ENCODE data around the gene ALCAM. TPM values are rescaled to one million over a fixed set of nuclear protein-coding genes. Genes with fewer than 3 reads are reported as not detected.

ALCAM gene
- polyA plus RNA-seq, 3 donors: 7.1 to 8.0 (median 7.9) TPM

DNA sequence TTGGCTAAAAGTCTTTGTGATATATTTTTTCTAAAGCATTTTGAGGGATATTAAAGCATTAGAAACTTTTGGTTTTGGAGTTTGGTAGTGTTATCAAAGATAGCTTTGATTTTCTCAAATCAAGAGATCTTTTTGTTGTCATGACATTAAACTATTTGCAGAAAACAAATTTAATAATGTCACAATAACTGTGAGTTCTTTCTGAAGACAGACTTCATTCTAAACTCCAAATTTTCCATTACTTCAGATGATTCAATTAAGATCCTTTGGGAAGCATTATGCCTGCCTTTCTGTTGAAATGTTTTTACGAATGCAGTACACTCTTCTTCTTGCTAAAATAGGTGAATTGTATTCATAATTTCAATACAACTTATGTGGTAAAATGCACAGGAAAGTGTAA is 145.4 kb downstream of the ALCAM start:
- Histone ChIP-seq H3K27ac (ENCODE audit: low read depth in 1 of 2, low read length in 2 of 2) (no peak overlapping the region), H3K79me2 (ENCODE audit: insufficient read depth, low read length) (no peaks in the 10 kb centered on the region)

DNA sequence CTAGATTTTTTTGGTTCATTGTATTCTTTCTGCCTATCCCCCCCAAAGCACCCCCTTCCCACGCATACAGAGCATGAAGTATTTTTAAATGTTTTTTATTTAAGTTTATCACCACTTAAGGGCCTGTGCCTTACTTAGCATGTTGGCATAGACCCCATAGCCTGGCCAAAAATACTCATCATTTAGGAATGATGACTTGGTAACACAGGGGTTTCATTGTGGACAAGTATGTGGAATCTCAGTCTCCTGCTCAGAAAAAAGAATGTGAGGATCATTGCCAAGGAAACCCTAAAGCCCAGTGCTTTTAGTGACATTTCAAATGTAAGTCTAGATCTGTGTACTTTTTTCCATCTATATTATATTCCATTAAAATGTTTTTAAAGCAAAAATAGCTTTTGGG is 146.3 kb downstream of the ALCAM start:
- TF ChIP-seq, protein P1, sequence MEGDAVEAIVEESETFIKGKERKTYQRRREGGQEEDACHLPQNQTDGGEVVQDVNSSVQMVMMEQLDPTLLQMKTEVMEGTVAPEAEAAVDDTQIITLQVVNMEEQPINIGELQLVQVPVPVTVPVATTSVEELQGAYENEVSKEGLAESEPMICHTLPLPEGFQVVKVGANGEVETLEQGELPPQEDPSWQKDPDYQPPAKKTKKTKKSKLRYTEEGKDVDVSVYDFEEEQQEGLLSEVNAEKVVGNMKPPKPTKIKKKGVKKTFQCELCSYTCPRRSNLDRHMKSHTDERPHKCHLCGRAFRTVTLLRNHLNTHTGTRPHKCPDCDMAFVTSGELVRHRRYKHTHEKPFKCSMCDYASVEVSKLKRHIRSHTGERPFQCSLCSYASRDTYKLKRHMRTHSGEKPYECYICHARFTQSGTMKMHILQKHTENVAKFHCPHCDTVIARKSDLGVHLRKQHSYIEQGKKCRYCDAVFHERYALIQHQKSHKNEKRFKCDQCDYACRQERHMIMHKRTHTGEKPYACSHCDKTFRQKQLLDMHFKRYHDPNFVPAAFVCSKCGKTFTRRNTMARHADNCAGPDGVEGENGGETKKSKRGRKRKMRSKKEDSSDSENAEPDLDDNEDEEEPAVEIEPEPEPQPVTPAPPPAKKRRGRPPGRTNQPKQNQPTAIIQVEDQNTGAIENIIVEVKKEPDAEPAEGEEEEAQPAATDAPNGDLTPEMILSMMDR (IDR thresholded peaks at IDR 0.05): no peak
- H2AFZ ChIP-seq (ENCODE audit: insufficient read depth, low read depth, low read length, poor library complexity, severe bottlenecking): no peak overlapping the region
- DNase-seq: no peak
- no peaks in the 10 kb centered on the region for H3K4me1 ChIP-seq (ENCODE audit: control insufficient read depth in 1 of 2, insufficient read depth in 2 of 2, low read length in 2 of 2)
- H3K4me3 ChIP-seq (replicated peaks in 1 of 3; ENCODE audit: low read depth in 2 of 3, low read length in 3 of 3): no peak overlapping the region
- Mint-ChIP-seq H3K4me3 (no peak overlapping the region), H3K27ac (no peak overlapping the region), H3K36me3 (no peaks in the 10 kb centered on the region), H3K9me3 (no peaks in the 10 kb centered on the region), H3K4me1 (no peaks in the 10 kb centered on the region), H3K27me3 (ENCODE audit: low read depth in 3 of 3) (no peaks in the 10 kb centered on the region)
- no peaks in the 10 kb centered on the region for H3K9me3 ChIP-seq (replicated peaks in 1 of 2; ENCODE audit: control insufficient read depth in 1 of 2, insufficient read depth in 1 of 2, low read length in 2 of 2)
- no peaks in the 10 kb centered on the region for H3K79me2 ChIP-seq (ENCODE audit: insufficient read depth, low read length)
- no peaks in the 10 kb centered on the region for H3K27me3 ChIP-seq (ENCODE audit: control insufficient read depth in 2 of 2, insufficient read depth in 2 of 2, low read length in 2 of 2)
- no peak overlapping the region for H3K4me2 ChIP-seq (replicated peaks; ENCODE audit: extremely low read depth, low read length, poor library complexity, severe bottlenecking)
- H4K20me1 ChIP-seq (ENCODE audit: insufficient read depth, low read length): no peaks in the 10 kb centered on the region
- H3K27ac ChIP-seq (ENCODE audit: low read depth in 1 of 2, low read length in 2 of 2): no peak overlapping the region
- WGBS (ENCODE audit: insufficient coverage): no CpG with 5 or more reads among the region's 1 CpG
- H3K9ac ChIP-seq (ENCODE audit: insufficient read depth, low read length, poor library complexity, severe bottlenecking): no peak overlapping the region
- H3K36me3 ChIP-seq (replicated peaks in 1 of 2; ENCODE audit: control insufficient read depth in 1 of 2, insufficient read depth in 2 of 2, low read length in 2 of 2): no peaks in the 10 kb centered on the region
- intact Hi-C loops (cut with micrococcal nuclease): no loop called here

More for the DNA sequence above, 145.4 kb downstream of the ALCAM start:
- no peak for DNase-seq
- Histone ChIP-seq H2AFZ (ENCODE audit: insufficient read depth, low read depth, low read length, poor library complexity, severe bottlenecking) (no peak overlapping the region), H4K20me1 (ENCODE audit: insufficient read depth, low read length) (no peaks in the 10 kb centered on the region), H3K4me1 (ENCODE audit: control insufficient read depth in 1 of 2, insufficient read depth in 2 of 2, low read length in 2 of 2) (no peaks in the 10 kb centered on the region), H3K9ac (ENCODE audit: insufficient read depth, low read length, poor library complexity, severe bottlenecking) (no peak overlapping the region), H3K36me3 (replicated peaks in 1 of 2; ENCODE audit: control insufficient read depth in 1 of 2, insufficient read depth in 2 of 2, low read length in 2 of 2) (no peaks in the 10 kb centered on the region), H3K4me2 (replicated peaks; ENCODE audit: extremely low read depth, low read length, poor library complexity, severe bottlenecking) (no peak overlapping the region), H3K4me3 (replicated peaks in 1 of 3; ENCODE audit: low read depth in 2 of 3, low read length in 3 of 3) (no peak overlapping the region), H3K27me3 (ENCODE audit: control insufficient read depth in 2 of 2, insufficient read depth in 2 of 2, low read length in 2 of 2) (no peaks in the 10 kb centered on the region), H3K9me3 (replicated peaks in 1 of 2; ENCODE audit: control insufficient read depth in 1 of 2, insufficient read depth in 1 of 2, low read length in 2 of 2) (no peaks in the 10 kb centered on the region)
- Mint-ChIP-seq H3K4me3 (no peak overlapping the region), H3K9me3 (no peaks in the 10 kb centered on the region), H3K4me1 (no peaks in the 10 kb centered on the region), H3K27ac (no peak overlapping the region), H3K27me3 (ENCODE audit: low read depth in 3 of 3) (no peaks in the 10 kb centered on the region), H3K36me3 (no peaks in the 10 kb centered on the region)
- TF ChIP-seq, protein P1 (IDR thresholded peaks at IDR 0.05): no peak
- intact Hi-C loops (cut with micrococcal nuclease): no loop called here
- WGBS (ENCODE audit: insufficient coverage): no CpG with 5 or more reads among the region's 1 CpG

All from CD14-positive monocyte (primary cell).